CD4-positive, alpha-beta T cell treated with Interleukin-10 for 1 hour (primary cell): ENCODE data around the gene LDB2.

Experiments used
- DNase-seq: peaks from one replicate; pipeline ENCODE4 v3.0.0-alpha.2; 2020

The LDB2 gene

DNA sequence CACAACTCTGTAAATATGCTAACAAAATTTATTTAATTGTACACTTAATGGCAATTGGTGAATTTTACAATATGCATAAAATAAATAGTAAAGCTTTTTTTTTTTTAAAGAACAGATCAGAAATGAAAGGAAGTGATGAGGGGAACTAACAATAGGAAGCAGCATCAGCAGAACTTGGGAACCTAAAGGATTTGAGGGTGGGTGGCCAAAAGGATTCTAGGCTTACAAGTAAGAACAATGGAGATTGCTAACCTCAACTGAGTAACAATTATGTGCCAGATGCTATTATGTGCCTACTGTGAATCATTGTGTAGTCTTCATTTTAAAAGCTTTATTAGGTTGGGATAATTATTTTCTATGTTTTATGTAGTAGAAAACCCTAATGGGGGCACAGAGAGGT lies 185.2 kb downstream of the LDB2 start:
- no peak for DNase-seq

DNA sequence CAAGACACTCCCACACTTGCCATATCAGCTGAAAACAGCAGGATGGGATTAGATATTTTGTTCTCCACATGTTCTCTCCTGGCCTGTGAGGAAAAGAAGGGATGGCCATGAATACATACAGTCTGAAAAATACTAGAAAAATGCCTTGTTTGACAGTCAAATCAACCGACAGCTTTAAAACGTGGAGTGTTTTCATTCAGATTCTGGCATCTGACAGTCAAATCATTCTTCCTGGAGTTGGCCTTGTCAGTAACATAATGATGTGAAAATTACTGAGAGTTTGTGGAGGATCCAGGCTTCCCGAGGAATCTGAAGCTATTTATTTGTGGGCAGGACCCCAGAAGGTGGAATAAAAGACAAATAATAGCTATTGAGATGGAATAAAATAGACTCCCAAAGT lies 188.2 kb downstream of the LDB2 start:
- no peak for DNase-seq

DNA sequence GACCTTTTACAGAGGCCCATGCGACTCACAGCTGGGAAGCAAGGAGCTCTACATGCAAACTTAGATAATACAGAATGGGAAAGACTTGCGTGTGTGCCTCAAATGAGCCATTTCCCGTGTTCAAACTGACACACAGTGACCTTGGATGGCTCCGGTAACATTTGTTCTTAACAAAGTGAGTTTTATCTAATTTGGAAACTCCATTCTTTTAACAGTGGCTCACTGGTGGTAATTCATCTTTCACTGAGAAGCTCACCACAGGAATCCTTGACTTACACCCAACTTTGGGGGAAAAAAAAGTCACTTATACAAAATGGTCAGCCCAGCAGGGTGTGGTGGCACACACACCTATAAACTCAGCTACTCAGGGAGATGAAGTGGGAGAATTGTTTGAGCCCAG lies 190.6 kb downstream of the LDB2 start:
- no peak for DNase-seq

DNA sequence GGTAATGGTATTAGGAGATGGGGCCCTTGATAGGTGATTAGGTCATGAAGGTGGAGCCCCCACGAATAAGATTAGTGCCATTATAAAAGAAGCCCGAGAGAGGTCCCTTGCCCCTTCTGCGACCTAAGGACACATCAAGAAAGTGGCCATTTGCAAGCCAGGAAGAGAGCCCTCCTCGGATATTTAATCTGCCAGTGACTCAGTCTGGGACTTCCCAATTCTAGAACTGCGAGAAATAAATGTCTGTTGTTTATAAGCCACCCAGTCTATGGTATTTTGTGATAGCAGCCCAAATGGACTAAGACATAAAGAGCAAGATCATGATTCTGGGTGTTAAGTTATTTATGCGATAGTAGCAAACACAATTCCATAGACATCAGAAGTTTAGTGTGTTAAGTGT lies 192.2 kb downstream of the LDB2 start:
- DNase-seq: no peak

DNA sequence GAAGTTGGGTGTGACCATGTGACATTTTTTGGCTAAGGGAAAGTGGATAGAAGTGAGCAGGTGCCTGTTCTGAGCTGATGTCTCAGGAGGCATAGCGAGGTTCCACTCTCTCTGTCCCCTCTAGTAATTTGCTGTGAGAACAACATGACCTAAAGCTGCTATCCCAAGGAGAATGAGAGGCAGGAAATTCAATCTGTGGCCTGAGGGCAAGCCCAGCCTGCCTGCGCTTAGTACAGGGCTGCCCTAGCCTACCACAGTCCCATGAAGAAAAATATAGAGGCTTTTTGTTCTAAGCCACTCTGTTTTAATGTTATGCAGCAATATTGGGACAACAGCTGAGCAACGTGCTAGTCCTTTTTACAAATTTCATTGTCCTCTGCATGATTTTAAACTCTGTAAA lies 193.1 kb downstream of the LDB2 start:
- DNase-seq: no peak

DNA sequence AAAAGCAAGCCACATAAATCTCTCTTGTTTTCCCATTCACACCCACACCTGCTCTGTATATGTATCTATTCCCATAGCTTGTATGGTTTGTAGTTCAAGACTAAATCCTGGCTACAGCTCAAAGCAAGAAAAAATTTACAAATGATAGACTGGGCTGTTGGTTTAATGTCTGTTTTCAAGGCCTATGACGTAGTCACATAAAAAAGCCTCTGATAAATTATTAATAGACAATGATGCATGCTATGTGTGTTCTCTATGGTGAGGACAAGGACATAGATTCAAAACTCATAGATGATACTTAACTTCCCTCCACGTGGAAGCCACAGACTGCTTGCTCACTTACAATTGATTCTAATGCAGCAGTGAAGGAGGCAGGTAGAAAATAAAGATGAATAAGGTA lies 194.0 kb downstream of the LDB2 start:
- no peak for DNase-seq

DNA sequence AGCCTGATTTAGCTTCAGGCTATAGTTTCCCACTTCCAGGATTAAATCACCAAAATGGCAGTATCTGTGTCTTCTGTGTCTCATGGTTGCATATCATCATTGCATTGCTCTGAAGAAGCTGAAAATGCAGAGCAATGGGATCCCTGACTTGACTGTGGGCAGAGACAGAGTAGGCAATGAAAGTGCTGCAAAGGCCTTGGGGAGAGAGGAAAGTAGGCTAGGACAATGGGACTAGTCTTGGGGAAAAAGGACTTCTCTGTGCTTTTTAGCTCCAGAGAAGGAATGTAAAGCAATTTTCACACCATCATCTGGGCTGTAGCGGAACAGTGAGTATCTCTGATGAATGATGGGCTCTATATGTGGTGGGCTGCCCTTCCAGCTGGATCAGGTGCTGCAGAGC lies 202.5 kb downstream of the LDB2 start:
- DNase-seq: no peak

DNA sequence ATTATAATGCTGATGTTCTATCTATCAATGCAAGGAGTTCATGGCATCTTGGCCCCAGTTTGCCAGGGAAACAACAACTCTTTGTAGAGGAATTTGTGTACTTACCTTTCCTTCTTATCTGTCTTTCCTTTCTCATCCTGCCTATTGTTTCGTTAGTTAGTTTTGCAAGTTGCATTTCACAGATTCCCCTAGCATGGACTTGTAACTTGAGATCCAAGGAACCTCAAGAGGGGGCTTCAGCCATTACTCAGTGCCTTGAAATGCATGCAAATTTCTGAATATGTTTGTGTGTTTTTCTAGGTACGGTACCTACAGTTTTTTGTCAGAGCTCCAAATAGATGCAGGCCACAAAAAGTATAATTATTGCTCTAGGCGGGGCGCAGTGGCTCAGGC lies 203.6 kb downstream of the LDB2 start:
- no peak for DNase-seq

DNA sequence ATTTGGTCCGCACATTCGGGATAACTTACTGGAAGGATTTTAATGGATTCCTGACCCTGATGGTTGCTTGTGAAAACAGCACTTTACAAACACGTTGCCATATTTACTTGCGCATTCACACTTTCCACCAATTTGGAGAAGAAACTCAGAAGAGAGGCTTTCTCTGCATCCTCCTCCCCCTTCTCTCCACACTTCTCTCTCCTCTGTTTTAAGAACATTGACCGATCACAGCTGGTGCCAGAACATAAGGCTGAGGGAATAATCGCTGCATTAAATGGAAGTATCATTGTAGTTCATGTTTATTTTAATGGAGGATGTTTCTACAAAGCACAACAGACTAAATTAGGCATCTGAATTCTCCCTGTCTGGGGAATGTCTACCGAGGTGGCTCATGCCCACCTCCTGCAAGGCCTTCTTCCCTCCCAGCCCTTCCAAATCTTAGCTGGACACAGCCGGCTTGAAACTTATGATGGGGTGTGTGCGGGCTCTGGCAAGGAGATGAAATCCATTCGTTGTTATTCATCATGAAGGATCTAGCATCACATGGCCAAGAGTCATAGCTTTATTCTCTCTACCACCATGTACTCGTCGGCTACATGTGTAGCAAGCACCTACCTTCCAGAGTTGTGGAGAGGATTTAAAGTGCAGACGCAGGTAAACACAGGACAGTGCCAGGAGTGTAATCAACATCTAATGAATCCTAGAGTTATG lies 204.1 kb downstream of the LDB2 start:
- no peak for DNase-seq

DNA sequence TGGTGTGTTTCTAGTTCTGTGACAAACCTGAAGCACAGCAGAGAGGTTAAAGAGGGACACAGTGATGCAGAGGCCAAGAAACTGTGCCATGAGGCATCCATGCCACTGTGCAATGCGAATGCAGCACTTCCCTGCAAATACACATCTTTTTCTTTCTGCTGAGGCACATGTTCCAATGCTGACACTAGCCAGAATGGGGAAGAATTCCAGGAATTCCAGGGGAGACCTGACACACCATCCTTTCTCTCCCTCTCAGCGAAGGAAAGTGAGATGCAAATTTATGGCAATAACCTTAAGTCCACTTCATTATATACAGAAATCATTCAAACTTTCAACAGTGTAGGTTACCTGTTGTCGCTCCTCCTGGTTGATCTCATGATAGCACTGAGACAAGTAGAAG lies 204.8 kb downstream of the LDB2 start:
- DNase-seq: no peak

DNA sequence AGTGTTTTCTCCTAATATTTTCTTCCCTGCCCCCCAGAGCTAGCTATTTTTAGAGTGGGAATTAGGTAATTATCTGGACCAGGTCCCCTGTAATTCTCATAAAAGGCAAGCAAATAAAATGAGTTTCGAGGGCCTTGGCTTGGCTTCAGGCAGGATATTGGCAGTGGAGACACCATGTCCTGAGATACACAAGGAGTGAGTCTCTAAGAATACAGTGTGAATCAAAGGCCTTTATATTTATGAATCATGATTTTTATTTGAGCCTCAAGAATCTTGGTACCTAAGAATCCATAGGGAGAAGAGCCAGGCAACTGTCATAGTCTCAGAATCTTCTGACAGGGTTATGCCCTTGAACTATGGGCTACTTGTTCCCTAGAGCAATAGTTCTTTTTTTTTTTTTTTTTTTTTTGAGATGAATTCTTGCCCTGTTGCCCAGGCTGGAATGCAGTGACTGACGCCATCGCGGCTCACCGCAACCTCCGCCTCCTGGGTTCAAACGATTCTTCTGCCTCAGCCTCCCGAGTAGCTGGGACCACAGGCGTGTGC lies 205.4 kb downstream of the LDB2 start:
- no peak for DNase-seq

DNA sequence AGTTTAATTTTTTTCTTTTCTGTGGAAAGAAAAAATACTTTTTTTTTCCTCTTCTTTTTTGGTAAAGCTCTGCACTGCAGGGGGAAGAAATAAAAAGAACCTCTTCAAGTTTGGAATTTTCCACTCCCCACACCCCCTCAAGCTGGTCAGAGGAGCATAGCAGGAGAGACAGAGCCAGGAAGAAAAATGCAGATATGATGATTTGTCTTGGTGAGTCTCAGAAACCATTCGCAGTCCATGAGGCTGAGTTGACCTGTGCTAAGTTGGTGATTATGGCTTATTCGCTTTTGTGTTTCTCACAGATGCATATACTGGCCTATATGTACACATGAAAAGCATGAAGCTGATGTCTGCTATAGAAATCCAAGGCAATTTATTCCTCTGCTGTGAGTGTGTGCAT lies 205.9 kb downstream of the LDB2 start:
- DNase-seq: no peak

DNA sequence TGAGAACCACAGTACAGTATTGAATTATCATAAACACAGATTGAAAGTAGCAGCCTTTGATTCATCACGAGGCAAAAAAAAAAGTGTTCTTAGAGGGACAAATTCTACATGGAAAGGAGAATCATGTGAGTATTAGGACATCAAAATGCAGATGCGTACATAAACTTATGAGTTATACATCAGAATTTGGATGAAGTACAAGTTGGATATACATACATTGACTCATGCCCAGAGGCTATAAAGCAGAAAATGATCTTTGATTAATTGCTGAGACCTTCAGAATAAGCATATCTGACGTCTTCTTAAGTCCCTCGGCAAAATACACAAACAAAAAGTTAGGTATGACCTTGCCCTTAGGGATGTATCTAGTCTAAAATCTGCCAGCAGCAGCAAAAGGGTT lies 206.4 kb downstream of the LDB2 start:
- no peak for DNase-seq

DNA sequence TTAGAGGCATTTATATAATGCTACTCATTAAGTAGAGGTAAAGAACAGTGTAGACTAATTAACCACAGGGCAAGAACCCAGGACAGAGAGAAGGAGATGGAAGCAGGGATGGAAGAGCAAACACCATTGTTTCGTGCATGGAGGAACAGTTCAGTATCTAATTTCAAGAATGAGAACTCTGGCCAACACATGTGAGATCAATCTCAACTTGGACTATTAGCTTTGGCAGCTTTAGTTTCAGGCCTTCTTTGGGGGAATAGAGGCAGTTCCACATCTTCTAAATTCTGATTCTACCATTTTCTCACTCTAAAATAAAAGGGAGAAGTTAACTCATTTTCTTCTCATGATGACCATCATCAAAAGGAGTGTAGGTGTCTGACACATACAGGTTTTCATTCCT lies 207.0 kb downstream of the LDB2 start:
- no peak for DNase-seq

DNA sequence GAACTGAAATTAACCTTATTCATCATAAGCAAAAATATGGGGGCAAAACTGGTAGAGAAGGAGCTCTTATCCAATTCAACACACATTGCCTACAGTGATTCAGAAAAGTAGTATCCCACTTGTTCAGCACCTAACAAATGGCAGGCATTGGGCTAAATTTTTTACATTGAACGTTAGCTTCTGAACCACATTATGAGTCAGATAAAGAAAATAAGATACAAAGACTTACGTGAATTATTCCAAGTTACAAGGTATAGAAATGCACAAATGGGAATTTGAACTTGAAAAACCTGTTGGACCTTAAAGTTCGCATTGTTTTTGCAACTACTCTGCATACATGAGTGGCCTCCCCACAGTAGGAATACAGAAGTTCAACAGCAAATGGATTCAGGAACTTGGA lies 210.6 kb downstream of the LDB2 start:
- DNase-seq: no peak

DNA sequence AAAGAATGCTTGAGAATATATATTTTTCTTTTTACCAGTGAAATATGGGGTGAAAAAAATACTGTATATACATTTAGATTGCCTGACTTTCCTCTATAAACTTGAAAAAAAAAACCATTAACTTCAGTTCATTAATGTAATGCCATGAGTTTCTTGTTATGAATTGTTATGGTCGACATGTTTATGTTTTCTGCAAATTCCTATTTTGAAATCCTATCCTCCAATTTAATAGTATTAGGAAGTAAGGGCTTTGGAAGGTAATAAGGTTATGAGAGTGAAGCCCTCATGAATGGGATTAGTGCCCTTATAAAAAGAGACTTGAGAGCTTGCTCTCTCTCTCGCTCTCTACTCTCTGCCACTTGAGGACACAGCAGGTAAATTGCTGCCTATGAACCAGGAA lies 211.4 kb downstream of the LDB2 start:
- DNase-seq: no peak

DNA sequence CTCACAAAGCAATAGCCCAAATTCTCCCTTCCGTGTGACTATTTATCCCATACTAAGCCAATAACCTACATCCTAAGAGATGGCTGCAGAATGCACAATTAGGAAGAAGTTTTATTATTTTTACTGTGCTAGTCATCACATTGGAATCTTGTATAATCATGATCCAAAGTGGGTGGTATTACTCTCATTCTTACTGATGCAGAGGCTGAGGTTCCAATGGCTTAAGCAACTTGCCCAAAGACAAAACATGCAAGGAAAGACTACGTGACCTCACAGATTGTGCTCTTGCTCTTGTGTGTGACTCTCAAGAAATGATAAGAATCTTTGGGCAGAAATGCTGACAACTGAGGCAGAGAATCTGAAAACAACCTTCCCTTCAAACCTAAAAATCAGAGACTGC lies 212.2 kb downstream of the LDB2 start:
- no peak for DNase-seq

DNA sequence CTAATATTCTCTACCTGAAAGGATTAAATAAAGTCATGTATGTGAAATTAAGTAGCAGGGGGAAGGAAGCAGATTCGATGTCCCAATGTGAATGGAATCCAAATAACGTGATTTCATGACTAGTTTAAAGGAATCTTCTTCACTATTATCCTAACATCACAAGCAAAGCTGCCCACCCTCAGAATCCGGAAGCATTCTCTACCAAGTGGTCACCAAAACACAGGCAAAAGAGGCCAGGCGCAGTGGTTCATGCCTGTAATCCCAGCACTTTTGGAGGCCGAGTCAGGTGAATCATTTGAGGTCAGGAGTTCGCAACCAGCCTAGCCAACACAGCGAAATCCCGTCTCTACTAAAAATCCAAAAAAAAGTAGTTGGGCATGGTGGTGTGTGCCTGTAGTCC lies 212.9 kb downstream of the LDB2 start:
- no peak for DNase-seq

DNA sequence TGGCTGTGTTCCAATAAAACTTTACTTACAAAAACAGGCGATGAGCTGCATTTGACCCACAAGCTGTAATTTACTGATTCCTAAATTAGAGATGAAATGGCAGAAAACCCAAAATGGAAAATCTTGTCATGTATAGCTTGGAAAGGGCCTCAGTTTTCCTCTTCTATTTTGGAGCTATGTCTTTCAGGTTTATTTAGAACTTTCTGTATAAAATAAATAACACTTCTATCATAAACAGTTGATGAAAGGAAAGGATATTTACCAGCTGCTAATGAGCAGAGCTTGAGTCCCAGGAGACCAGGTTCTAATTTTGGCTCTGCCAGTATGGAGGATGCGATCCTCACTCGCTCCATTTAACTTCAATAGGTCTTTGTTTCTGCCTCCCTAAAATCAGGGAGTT lies 213.5 kb downstream of the LDB2 start:
- no peak for DNase-seq

DNA sequence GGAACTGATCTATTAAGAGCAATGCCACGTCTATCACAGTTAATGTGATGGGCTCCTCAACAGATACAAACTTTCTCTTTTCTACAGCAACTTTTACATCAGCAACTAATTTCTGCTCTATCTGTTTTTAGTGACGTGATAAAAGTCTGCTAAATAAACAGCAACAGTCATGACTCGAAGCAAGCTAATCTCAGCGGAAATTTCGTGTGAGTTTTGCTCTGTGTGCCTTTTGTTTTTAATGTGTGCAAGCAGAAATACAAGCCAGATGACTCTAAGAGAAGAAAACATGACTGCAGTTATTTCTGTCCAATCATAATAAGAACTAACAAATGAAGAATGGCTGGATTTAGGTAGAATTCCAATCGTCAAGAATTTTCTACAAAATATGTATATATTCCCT lies 214.3 kb downstream of the LDB2 start:
- no peak for DNase-seq

DNA sequence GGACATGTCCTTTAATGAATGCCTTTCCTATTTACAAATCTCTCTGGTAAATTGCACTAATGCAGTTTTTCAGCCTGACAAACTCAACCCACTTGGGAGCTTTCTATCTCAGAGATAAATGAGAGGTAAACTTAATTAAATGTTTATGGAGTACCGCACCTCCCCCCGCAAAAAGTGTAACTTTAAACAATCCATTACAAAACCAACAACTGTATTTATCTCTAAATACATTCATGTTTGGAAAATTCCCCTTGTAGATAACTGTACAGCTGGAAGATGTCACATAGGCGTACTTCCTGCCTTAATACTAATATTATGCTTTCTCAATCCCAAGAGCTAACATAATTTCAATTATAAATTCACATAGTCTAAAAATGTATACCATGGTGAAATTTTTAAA lies 215.5 kb downstream of the LDB2 start:
- DNase-seq: no peak

DNA sequence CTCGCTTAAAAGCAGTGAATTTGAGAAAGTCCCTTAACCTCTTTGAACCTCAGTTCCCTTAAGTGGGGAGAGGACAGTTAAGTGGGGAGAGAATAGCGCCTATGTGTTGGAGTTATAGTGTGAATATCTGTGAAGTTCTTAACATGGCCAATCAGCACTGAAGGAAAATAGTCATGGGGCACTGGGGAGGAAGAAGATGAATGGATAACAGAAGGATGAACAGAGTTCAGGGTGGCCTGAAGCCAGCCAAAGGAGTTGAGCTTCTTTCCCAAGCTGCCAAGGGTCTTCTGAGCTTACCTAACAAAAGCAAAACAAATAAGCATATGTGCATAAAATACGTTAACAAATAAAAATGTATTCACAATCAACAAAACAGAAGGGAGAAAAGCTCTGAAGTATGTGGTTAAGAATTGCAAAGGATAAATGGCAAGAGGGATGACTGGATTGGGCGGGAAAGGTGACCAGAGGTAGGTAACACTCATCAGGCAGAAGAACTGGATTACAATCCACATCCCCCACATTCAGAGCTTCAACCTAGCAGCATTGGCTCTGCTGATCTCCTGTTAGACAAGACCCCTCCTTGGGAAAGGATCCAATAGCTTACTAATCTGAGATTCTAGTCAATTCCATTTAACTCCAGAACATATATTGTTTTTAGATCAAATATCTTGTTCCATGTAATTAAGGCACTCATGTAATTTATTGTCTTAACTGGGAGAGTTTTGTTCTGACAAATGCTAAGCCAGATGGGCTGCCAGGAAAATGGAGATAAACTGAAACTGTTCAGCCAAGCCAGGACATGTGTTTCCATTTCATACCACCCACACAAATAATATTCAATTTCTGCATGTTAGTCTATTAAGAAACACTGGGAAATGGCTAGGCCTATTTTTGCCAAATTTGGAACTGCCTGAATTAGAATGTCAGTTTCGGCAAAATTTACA lies 221.2 kb downstream of the LDB2 start:
- no peak for DNase-seq

DNA sequence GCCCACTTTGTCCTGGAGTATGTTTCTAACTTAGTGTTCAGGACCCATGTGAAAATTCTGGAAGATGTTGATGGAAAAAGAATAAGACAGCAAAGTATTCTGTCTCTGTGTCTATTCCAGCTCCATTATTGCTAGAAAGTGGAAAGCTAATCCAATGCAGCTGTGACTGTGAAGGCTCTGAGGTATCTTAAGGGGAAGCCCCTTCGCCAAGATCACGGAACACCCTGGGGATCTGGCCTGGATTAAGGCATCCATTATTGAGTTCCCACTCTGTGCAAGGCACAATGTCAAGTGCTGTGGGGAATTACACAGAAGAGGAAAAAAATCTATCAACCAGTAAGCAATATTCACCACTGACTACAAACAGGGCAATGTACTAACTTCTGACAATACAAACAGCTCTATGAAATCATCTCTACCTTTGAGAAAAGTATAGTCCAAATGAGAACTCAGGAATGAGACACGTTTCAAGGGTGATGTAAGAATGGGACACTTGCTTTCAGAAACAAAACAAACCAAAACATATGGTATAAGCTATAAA lies 222.1 kb downstream of the LDB2 start:
- DNase-seq: no peak

DNA sequence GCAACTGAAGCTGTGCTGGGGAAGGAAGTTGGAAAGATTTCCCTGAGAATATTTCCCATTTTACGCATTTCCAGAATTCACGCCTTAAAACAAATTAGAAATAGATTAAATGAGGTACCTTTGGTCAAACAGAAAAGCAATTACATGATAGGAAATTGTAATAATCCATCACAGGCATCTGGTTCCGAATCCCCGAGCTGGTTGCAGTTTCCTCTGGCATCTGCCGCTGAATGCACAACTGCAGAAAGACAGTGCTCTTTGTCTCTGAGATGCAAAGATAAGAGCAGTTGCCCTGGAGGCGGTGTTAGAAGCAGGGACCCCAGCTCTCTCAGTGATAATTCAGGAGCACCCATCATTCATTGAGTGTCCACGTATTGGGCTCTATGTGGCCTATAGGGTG lies 224.4 kb downstream of the LDB2 start:
- no peak for DNase-seq
